ENCODE measurements around the gene SLC5A3.

The SLC5A3 gene

DNA sequence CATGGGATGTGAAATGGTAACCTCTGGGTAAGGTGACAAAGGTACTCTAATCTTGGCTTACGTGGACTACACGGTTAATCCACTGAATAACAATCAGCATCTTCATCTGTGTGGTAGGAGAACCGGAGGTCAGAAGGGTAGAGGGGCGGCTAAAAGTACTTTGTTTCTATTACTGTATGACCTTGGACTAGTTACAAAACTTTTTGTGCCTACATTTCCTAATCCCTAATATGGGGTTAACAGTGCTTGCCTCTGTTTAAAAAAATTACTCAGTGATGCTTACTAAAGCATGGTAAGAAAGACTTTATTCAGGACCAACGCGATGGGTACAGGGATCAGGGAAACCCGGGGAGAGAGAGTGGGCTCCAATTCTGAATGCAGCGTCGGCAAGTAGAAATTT lies 1.7 kb upstream of the SLC5A3 start:
- DNase-seq (ENCODE audit: low read depth): no peak

DNA sequence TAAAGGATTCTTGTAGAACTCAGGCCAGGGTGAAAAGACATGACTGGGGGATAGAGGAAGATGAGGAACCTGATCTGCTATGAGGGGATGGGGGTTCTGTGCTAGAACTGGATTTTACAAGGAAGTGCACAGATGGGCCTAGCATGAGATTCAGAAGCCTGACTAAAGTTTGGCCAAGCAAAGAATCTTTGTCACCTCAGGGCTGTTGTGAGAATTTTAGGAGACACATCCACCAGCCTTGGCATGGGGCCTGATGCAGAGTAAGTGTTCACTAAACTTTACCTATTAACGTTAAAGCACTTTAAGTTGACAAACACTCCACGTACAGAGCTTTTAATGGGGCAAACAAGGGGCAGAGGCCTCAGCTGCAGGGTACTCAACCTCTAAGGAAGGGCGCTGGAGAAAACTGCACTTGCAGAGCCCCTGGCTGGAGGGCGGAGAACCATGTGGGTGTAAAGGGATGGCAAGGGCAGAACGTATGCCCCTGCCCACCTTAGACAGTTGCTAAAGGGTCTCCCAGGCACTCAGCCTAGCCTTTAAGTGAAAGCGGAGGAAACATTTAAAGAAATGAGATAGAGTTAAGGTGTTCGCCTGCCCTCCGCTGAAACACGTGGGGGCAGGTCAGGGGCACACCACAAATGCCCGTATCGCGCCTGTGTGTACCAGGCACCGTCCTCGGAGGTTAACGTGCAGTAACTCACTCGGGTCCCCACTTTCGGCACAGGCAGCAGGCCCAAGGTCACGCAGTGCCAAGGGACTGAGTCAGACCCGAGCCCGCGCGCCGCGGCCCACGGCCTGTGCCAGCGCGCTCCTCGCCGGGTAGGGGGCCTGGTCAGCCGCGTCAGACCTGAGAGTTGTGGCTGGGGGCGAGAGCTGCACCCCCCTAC lies 990 bp upstream of the SLC5A3 start:
- DNase-seq (ENCODE audit: low read depth): no peak

DNA sequence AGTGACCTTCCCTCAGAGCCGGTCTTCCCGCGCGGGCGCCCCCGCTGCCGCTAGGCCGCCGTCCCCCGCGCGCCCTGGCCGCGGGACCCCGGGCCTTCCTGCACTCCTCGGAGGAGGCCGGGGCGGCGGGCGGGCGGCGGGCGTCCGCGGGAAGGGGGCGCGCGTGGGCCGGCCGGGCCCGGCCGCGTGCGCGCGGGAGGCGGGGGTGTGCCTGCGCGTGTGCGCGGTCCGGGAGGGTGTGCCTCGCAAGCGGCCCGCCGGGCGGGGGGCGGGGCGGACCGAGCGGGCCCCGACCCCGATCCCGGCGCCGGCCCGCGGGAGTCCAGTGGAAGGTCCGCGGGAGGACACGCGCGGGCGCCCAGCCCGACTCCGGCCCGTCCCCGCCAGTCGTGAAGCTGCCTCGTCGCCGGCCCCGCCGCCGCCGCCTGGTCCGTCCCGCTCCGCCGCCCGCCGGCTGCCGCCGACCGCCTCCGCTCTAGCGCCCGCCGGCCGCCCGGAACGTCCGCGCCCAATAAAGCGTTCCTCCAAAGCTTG lies 438 bp downstream of the SLC5A3 start:
- no peak for DNase-seq (ENCODE audit: low read depth)

DNA sequence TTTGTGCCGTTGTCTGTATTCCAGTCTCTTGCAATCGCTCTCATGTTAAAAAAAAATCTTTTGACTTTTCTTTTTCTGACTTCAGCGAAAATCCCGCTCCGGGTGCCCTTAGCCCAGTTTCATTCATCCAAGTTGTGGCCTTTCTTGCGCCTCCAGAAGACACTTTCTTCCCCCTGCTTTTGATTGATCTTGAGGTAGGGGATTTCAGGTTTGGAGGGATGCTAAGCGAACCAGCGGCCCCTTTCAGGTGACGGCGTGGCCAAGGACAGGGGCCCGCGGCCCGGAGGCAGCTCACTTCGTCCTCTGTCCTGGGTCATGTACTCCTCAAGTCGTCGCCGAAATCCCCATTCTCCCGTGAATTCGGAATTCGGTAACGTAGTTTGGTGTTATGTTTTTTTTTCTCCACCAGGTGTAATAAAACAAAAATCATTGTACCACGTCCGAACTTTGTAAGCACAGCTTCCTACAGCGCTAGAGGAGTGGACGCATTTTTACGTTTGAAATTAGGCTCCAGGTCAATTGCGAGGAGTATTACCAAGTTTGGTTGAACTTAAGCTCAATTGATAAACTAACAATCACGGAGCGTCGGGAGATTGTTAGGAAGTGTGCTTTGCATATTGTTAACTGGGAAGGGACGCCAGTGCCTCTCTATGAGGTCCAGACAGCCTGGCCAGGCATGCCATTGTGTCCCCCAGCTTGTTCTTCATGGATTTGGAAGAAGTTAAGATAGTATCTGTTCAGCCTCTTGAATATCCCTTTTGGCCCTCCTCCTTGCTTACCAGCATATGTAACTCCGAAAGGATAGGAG lies 1.1 kb downstream of the SLC5A3 start:
- DNase-seq (ENCODE audit: low read depth): no peak

DNA sequence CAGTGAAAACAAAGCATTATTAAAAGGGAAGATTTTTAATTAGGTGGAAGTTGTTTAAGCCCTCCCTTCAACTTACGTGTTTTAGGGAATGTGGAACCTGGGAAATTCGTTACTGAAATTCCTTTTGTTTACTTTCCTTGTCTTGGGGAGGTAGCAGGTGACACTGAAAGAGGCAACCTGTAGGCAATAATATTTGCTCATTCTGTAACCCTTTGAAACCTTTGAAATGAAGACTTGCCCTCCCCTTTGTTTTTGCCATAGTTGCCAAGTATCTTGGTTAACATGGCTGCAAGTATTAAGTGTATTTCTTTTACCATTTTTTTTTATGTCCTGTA lies 1.7 kb downstream of the SLC5A3 start:
- DNase-seq (ENCODE audit: low read depth): no peak

DNA sequence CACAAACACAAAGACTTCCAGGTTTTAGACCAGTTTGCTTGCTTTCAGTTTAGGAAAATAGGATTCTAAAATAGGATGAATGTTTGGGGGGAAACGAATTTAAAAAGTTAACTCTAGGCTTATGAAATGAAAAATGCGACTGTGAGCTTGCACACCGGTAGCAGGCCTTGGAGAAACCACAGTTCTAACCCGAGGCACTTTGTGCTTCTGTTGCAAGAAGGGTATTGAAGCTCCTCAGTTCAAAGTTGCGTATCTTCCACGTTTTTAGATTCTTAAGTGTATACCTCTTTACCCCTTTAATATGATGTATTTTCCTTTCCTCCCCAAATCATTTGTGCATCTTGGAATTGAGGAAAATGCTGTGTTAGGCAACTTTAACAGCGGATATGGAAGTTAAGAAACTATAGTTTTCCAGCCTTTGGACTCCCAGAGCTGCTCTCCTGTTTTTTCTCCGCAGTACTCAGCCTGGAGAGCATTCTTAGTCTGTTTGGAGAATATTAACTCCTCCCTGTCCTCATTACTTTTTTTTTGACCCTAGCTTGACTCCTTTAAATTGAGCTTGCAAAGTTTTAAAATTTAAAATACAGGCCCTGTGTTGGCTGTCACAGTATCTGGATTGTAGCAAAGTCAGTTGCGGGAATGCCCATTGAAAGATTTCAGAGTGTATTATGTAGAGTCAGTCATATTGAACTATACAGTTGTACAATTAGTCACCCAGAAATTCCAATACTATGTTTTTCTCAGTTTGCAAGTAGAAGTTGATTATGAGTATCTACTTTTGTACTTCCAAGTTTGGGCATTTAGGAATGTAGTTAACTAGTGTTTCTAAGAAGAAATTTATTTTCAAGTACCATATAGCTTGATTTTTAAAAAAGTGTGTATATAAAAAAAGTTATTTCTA lies 2.6 kb downstream of the SLC5A3 start:
- DNase-seq (ENCODE audit: low read depth): no peak

DNA sequence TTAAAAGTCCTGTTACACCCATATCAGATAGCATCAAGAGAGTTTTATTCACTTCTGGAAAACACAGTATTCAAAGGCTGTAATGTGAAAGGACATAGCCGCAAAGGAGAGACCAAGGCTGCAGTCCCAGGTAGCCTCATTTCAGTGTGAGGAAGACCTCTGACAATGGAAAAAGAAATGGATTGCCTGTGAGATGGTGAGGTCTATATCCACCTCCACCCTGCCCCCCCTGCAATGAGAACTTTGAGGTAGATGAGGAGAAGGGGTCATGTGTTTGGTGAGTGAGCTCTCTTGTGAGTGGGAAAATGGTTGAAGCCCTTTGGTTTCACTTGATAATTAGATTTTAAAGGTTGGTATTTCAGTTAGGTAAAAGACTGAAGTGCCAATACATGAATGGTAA lies 3.5 kb downstream of the SLC5A3 start:
- DNase-seq (ENCODE audit: low read depth): no peak

DNA sequence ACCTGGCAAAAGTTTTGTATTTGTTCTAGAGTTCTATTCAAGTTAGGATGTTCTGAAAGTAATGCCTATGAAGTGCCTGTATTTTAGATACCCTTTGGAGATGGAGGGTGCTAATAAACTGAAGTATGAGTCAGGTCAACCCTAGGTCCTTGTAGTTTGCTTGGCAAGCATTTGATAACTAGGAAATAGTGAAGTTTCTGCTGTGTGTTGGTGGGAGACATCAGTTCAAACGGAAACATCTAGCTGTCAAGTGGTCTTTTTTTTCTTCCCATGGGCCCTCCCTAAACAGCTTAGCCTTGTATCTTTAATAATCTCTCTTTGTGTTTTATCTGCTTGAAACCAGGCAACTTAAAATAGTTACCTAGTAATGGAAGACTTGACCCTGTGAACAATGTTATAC lies 4.5 kb downstream of the SLC5A3 start:
- DNase-seq (ENCODE audit: low read depth): no peak

DNA sequence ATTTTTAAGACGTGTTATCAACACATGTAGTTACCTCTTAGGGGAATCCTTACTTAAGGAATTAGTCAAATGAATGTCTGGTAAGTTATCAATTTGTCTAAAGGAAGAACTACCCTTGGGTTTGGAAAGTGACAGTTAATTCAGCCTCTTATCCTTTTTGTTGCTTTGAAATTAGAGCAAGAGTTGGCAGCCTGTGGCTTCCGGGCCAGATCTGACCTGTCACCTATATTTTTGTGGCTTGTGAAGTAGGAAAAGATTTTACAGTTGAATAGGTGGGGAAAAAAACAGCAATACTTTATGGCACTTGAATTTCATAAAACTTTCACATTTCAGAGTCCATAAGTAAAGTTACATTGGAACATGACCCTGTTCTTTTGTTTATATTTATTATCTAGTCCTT lies 5.5 kb downstream of the SLC5A3 start:
- DNase-seq (ENCODE audit: low read depth): no peak

DNA sequence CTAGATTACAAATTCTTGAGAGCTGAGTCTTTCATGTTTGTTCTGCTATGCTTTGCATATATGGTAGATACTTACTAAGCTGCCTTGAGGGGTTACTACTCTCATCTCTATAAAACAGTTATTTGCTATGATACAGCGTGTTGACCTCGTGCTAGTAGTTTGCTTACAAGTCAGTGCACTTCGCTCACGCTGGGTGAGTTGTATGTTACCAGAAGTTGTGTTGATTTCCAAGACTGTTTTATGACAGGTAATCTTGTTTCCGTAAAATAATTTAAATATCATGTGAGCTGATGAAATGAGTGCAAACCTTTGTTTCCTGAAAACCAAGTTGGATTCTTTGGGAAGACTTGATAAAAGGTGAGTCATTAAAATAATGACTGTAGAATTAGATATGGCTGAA lies 7.3 kb downstream of the SLC5A3 start:
- DNase-seq (ENCODE audit: low read depth): no peak

DNA sequence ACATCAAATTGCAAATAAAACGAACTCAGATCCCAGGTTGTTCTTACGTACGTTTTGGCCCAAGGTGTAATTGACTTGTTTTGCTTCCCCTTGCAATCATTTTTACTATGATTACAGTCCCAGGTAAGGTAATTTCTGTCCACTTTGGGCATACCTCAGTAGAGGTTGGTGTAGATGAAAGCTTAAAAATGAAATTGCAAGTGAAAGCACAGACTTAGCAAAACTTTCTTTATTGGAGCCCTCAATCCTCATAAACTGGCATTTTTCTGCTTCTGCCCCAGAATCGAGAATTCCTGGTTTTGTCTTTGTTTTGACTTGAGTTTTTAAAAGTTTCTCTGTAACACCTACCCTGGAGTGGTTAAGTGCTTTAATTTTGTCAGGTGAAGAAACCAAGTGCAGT lies 9.4 kb downstream of the SLC5A3 start:
- no peak for DNase-seq (ENCODE audit: low read depth)

DNA sequence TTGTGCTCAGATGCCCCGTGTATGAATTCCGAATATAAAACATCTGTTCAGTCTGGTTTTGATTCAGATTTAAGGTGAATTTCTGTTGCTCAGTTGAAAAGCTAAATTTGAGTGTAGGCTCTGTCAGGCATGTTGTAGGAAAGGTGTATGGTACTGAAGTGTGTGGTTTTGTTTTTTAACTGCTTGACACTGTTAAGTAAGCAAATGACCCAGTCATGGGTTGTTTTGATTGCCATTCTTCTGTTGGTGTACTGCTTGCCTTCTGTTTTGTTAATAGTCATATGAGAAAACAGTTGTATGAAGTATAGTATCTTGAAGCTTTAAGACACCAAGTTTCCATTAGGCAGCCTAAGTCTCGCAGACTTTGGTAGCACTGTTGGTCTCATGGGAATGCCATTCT lies 10.0 kb downstream of the SLC5A3 start:
- no peak for DNase-seq (ENCODE audit: low read depth)

DNA sequence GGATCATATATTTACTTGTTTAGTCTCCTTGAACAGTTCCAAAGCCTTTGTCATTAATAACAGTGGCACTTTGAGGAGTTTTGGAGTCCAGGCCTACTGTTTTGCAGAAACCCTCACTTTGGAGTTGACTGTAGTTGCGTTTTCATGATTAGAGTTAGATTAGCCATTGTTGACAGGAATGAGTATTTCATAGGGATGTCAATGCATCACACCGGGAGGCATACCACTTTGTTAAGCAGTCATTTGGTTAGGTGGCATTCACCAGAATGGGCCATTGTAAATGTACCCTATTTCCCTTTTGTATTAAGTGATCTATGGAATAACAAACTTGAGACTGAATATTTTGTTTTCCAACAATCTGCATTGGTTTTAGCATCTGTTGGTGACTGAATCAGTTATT lies 11.8 kb downstream of the SLC5A3 start:
- DNase-seq (ENCODE audit: low read depth): no peak

DNA sequence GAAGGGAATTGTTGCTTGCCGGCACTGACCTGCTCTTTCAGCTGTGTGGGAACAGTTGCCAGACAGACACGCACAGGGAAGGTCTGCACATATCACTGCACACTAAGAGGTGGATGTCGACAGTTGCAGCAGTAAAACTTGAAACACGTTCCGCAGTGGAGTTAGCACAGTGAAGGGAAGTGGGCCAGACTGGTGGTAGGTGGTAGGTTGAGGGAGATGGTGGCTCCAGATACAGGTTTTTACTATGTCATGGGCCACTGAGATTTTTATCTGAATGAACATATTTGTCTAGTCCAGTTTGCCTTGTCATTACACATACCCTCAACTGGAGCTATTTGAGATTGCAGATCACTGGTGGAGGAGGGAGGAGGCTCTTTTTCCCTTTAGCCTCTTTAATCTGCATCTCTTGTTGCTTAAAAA lies 13.5 kb downstream of the SLC5A3 start:
- no peak for DNase-seq (ENCODE audit: low read depth)

DNA sequence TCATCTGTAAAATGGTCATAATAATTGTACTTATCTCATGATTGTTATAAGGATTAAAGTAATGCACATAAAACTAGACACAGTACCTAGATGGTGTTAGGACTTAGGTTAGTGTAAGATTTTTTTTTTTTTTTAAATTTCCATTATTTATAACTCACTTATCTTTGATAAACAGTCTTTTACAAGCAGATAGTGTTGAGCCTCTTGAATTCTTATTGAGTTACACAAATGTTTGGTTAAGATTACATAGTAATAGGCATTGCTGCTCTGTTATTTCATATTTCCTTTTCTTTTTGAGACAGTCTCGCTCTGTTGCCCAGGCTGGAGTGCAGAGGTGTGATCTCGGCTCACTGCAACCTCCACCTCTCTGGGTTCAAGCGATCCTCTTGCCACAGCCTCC lies 15.4 kb downstream of the SLC5A3 start:
- no peak for DNase-seq (ENCODE audit: low read depth)

DNA sequence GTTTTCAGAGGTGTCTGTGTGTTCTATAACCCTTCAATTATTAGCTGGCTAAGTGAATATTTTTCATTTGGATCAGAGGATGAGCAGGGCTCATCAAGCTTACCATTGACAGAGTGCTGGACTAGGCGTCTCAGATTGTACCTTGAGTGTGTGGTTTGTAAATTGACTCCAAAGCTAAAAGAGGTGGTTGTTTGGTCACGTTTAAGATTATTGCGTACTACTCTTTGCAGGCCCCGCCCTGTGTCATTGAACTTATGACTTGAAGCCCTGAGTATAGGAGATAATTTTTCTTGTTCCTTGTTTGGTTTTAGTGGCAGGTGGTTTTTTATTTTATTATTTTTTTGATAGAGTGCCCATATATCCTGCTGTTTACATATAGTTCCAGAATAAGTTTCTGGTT lies 17.7 kb downstream of the SLC5A3 start:
- no peak for DNase-seq (ENCODE audit: low read depth)

DNA sequence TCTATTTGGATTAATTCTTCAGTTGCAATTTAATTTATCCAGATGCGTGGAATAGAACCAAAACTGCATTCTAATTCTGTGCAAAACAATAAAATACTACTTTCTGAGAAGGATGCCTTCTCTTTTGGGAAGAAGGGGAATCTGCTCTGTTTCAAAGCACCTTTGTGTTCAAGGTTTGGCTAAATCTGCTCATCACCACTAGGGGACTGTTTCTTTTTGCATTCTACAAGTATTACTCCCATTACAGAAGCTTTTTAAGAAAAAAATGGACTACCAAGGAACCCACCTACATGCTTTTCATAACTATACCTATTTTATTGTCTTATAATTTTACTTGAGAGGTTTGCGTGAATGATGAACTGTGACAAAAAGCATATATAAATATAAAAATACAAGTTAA lies 18.2 kb downstream of the SLC5A3 start:
- no peak for DNase-seq (ENCODE audit: low read depth)

DNA sequence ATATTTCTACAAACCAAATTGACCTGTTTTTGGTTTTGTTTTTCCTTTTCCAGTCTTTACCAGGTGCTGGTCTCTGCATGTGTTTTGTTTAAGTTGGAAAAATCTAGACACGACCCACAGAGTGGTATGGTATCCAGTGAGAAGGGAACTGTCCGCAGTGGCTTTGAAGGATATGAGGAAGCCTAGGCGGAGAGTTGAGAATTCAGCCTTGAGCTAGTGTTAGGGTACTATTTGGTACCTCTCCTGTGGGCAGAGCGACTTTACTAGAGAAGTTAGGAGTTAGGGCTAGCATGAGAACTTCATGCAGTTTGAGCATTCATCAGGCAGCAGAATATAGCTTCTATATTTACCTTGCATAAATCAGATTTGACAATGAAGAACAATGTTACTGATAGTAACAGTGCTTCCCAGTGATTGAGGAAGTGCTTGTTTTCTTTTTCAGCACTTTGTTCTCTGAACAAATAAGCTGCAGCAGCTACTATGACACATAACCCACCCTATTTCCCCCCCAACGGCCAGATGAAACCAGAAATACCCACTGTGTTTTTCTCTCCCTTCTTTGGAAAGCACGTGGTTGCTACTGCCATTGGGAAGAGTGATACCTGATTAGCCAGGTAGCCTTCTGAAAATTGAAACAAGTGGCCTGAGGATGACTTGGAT lies 19.0 kb downstream of the SLC5A3 start:
- no peak for DNase-seq (ENCODE audit: low read depth)

DNA sequence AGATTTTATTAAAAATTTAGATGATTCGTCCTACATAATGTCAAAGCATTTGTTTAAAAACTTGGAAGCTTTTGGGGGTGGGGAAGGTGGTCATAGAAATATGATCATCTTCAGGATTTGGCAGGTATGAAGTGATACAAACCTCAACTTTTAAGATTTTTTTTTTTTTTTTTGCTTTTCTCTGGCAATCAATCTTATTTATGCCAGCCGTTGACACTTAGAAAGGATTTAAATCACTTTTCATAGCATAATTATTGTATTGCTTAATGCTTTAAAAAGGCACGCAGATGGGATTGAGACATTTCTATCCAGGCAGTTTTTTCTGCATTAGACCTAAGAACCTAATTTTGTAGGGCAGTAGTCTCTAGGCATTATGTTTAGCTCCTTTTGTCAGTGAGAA lies 19.7 kb downstream of the SLC5A3 start:
- DNase-seq (ENCODE audit: low read depth): no peak

DNA sequence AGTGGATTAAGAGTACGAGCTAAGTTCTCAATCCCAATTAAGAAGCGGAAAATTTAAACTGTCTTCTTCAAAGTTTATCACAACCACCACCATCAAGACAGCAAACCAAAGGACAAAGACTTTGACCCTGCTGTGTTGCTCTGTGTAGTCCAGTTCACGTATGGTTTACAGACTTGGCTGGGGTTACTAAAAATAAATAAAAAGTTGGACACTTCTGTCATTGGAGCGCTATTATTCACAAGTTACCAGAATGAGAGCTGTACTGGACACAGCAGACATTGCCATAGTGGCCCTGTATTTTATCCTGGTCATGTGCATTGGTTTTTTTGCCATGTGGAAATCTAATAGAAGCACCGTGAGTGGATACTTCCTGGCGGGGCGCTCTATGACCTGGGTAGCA lies 21.6 kb downstream of the SLC5A3 start:
- no peak for DNase-seq (ENCODE audit: low read depth)

DNA sequence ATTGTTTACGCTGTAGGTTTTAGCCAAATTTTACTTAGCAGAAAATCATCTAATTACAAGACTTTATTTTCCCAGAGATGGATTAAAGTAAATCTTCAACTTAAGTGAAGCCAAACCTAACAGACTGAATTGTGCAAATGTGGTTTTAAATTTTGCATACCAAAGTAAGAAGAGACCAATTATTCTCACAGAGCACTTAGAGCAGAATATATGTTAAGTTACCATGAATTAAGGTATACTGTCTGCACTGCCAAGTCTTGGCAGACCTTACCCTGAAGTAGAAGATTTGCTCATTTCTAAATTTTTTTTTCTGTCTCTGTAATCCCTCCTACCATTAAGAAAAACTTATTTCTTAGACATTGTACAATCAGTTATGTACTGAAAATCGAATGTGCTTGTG lies 24.1 kb downstream of the SLC5A3 start:
- no peak for DNase-seq (ENCODE audit: low read depth)

DNA sequence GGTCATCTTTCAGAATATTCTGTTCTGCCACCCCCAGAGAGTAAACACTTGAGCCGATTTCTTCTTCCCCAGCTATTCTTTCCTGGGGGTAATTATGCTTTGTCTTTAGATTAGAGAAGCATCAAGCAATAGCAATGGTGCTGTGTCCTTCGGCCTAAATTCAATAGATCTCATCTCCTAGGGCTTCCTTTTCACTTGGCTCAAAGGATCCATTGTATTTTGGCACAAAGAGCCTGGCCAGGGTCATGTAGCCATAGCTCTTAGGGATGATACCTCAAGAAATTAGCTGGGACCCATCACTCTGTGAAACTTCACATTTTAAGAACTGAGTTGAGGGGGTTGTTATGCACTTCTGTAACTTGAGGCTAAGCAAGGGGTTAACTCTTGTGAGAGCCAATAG lies 27.0 kb downstream of the SLC5A3 start:
- no peak for DNase-seq (ENCODE audit: low read depth)

All from activated T-cell treated with anti-CD3 and anti-CD28 coated beads for 24 hours (primary cell).